Smooth muscle cell (in vitro differentiated cells): ENCODE measurements around the gene EPHA1. TPM values are rescaled to one million over a fixed set of nuclear protein-coding genes. Genes with fewer than 3 reads are reported as not detected.

Experiments used
- DNase-seq: peaks from one replicate; lab custom pipeline; 2025; ENCODE audit not compliant: unreplicated experiment; lab: John Stamatoyannopoulos, UW
- H2AFZ ChIP-seq: fragments of 200-600 bp; sonication (generic); 2 replicates; pipeline ENCODE4 v1.6.0; 2016; ENCODE audit warnings: antibody characterized with exemption, low read depth, mild to moderate bottlenecking
- H3F3A ChIP-seq: fragments of 200-600 bp; sonication (generic); 2 replicates; pipeline ENCODE4 v1.6.0; 2017; ENCODE audit warnings: antibody characterized with exemption, low read depth
- H3K27ac ChIP-seq: fragments of 200-600 bp; sonication (generic); 2 replicates; pipeline ENCODE4 v1.5.1; 2016; ENCODE audit warnings: low read depth, mild to moderate bottlenecking
- H3K27me3 ChIP-seq: fragments of 200-600 bp; sonication (generic); 2 replicates; pipeline ENCODE4 v1.6.1; 2016; ENCODE audit warnings: low read depth, mild to moderate bottlenecking
- H3K36me3 ChIP-seq: fragments of 200-600 bp; sonication (generic); 2 replicates; pipeline ENCODE4 v1.5.1; 2016; ENCODE audit warnings: low read depth
- H3K4me1 ChIP-seq: fragments of 200-600 bp; sonication (generic); 2 replicates; pipeline ENCODE4 v1.5.1; 2016; ENCODE audit warnings: low read depth
- H3K4me2 ChIP-seq: fragments of 200-600 bp; sonication (generic); 2 replicates; pipeline ENCODE4 v1.6.0; 2016; ENCODE audit warnings: mild to moderate bottlenecking
- H3K4me3 ChIP-seq: fragments of 200-600 bp; sonication (generic); 2 replicates; pipeline ENCODE4 v1.5.1; 2016; ENCODE audit warnings: mild to moderate bottlenecking
- H3K79me2 ChIP-seq: fragments of 200-600 bp; sonication (generic); 2 replicates; pipeline ENCODE4 v1.6.0; 2016; ENCODE audit warnings: low read depth, mild to moderate bottlenecking
- H3K9ac ChIP-seq: fragments of 200-600 bp; sonication (generic); 2 replicates; pipeline ENCODE4 v1.6.0; 2016; ENCODE audit warnings: low read depth
- H3K9me3 ChIP-seq: fragments of 200-600 bp; sonication (generic); replicated peaks from 2 replicates; pipeline ENCODE4 v1.5.1; 2016; ENCODE audit warnings: low read depth
- H4K20me1 ChIP-seq: fragments of 200-600 bp; sonication (generic); 2 replicates; pipeline ENCODE4 v1.6.0; 2016; ENCODE audit warnings: low read depth
- WGBS: methylation state at CpG from one replicate; pipeline ENCODE4 v1.1.7; 2016; ENCODE audit warnings: low lambda C conversion rate; 5-methylcytosine and 5-hydroxymethylcytosine counted together
- polyA plus RNA-seq: library from polyadenylated mRNA; unstranded; fragments of >200 nt; fragmentation: Nextera tagmentation; extraction: Ambion mirVana; gene quantifications from 2 replicates; pipeline ENCODE4 v1.2.1, GENCODE V29; 2016
- total RNA-seq: library from RNA; depleted of rRNA; stranded (reverse); fragments of >200 nt; gene quantifications from 2 replicates; pipeline ENCODE4 v1.2.3, GENCODE V29; 2014
- TF ChIP-seq, protein P1 (sequence below): fragments of 200-600 bp; sonication (generic); IDR thresholded peaks from 2 replicates; pipeline ENCODE4 v1.5.1; 2017; ENCODE audit warnings: borderline replicate concordance, mild to moderate bottlenecking, antibody characterized with exemption; ENCODE audit not compliant: insufficient read depth, poor library complexity, severe bottlenecking

EPHA1 gene
- total RNA-seq = 4.3 and 19.1 TPM in 2 replicates
- 8.7 and 23.6 TPM in 2 replicates for polyA plus RNA-seq

DNA sequence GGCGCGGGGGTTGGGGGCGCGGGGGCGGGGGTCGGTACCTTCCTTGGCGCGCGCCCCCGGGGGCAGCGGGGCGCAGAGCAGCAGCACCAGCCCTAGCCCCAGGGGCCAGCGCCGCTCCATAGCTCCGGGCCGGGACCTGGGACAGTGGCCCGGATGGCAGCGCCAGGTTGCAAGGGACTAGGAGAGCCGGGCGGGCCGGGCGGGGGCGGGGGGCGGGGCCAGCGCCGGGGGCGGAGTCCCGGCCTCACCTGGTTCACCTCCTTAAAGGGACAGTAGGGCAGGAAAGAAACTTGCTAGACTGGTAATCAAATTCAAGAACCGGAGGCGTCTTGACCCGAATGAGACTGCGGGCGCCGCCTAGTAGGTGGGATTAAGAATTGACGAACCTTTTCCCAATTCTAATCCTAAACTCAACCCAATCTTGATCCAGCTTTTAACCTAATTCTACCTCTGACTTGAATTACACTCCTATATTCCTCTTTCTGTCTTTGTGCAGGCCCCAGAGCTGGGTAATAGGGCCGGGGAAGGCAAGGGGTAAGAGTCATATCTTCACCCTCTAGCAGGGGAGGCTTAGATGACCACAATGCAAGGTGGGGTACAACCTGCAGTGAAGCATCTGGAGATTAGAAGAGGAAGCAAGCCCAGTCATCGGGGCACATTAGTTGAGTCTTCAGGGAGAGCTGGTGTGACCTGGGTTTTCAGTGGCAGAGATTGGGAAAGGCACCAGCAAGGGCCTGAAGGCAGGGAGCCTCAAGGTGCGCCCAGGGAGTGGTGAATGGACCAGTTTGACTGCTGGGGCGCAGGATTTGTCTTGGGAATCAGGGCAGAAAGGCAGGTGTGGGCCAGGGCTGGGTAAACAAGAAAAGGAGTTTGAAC, at the start of gene EPHA1:
EPHA1 (minus strand) TSS at position 171 of the 876 bp plus-strand sequence; CDS start at position 120, 51 bp downstream.
- H3K79me2 ChIP-seq = no peaks in the 10 kb centered on the region
- H2AFZ ChIP-seq = peak within 1 kb of the TSS; percentile 63
- no peaks in the 10 kb centered on the region for H4K20me1 ChIP-seq
- DNase-seq = no peak
- H3K9me3 ChIP-seq = no peaks in the 10 kb centered on the region
- 15% methylated on average over 21 of the region's 39 CpGs for WGBS
- H3F3A ChIP-seq = peaks cover 3% of the 10 kb centered on the region
- peaks cover 25% of the 10 kb centered on the region for H3K4me1 ChIP-seq
- no peaks in the 10 kb centered on the region for H3K27me3 ChIP-seq
- H3K4me3 ChIP-seq = peak within 1 kb of the TSS; percentile 52
- peak within 1 kb of the TSS; percentile 43 for H3K27ac ChIP-seq
- no peaks in the 10 kb centered on the region for H3K36me3 ChIP-seq
- no peak within 1 kb of the TSS for H3K9ac ChIP-seq
- TF ChIP-seq, protein P1, sequence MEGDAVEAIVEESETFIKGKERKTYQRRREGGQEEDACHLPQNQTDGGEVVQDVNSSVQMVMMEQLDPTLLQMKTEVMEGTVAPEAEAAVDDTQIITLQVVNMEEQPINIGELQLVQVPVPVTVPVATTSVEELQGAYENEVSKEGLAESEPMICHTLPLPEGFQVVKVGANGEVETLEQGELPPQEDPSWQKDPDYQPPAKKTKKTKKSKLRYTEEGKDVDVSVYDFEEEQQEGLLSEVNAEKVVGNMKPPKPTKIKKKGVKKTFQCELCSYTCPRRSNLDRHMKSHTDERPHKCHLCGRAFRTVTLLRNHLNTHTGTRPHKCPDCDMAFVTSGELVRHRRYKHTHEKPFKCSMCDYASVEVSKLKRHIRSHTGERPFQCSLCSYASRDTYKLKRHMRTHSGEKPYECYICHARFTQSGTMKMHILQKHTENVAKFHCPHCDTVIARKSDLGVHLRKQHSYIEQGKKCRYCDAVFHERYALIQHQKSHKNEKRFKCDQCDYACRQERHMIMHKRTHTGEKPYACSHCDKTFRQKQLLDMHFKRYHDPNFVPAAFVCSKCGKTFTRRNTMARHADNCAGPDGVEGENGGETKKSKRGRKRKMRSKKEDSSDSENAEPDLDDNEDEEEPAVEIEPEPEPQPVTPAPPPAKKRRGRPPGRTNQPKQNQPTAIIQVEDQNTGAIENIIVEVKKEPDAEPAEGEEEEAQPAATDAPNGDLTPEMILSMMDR = peak; percentile 28
- peak within 1 kb of the TSS; percentile 84 for H3K4me2 ChIP-seq

- 48% methylated on average over 3 of the region's 3 CpGs for WGBS
- TF ChIP-seq, protein P1 = no peak
- Histone ChIP-seq H4K20me1 (no peaks in the 10 kb centered on the region), H3K36me3 (no peaks in the 10 kb centered on the region), H3K4me2 (no peak overlapping the region), H3K4me3 (no peak overlapping the region), H3K27ac (peak overlapping the region; percentile 39), H3K27me3 (no peaks in the 10 kb centered on the region), H3F3A (no peaks in the 10 kb centered on the region), H3K9me3 (no peaks in the 10 kb centered on the region), H3K9ac (no peak overlapping the region), H2AFZ (no peak overlapping the region), H3K79me2 (no peaks in the 10 kb centered on the region), H3K4me1 (no peaks in the 10 kb centered on the region)
- DNase-seq = no peak
Measured at GRCh38 chr7:143458263-143458662, 49.6 kb upstream of the EPHA1 start.

- Histone ChIP-seq H3K36me3 (no peaks in the 10 kb centered on the region), H3K4me3 (no peak overlapping the region), H3K27ac (peak overlapping the region; percentile 39), H3K27me3 (no peaks in the 10 kb centered on the region), H3K9ac (no peak overlapping the region), H2AFZ (no peak overlapping the region), H3K4me2 (no peak overlapping the region), H4K20me1 (no peaks in the 10 kb centered on the region), H3F3A (no peaks in the 10 kb centered on the region), H3K4me1 (no peaks in the 10 kb centered on the region), H3K79me2 (no peaks in the 10 kb centered on the region), H3K9me3 (no peaks in the 10 kb centered on the region)
- WGBS = 80% methylated on average over 4 of the region's 4 CpGs
- TF ChIP-seq, protein P1 = no peak
- no peak for DNase-seq
Measured at GRCh38 chr7:143456992-143457793, 48.5 kb upstream of the EPHA1 start.
